WTC11 (cell line): ENCODE data around the gene NRIP3.

Experiments used
- JAZF1 ChIP-seq: fragments of 250-450 bp; sonication (Bioruptor Pico); IDR thresholded peaks from 2 replicates; pipeline ENCODE4 v1.9.0; 2021; ENCODE audit warnings: moderate library complexity, mild to moderate bottlenecking, inconsistent platforms
- SOX15 ChIP-seq: fragments of 250-450 bp; sonication (Bioruptor Pico); IDR thresholded peaks from 2 replicates; pipeline ENCODE4 v1.9.0; 2021; ENCODE audit warnings: mild to moderate bottlenecking
- TF ChIP-seq, protein P1 (sequence below): sonication (generic); formaldehyde crosslinking; IDR thresholded peaks from 2 replicates; pipeline ENCODE4 v1.8.1; 2023; ENCODE audit warnings: mild to moderate bottlenecking, missing genetic modification reagents
- TF ChIP-seq, protein P2 (sequence below): fragments of 200-600 bp; IDR thresholded peaks from 2 replicates; pipeline ENCODE4 v1.8.0; 2022; ENCODE audit warnings: antibody characterized with exemption
- TF ChIP-seq, protein P3 (sequence below): sonication (generic); formaldehyde crosslinking; IDR thresholded peaks from 2 replicates; pipeline ENCODE4 v1.8.1; 2022; ENCODE audit warnings: mild to moderate bottlenecking, missing genetic modification reagents, moderate library complexity, borderline replicate concordance

DNA sequence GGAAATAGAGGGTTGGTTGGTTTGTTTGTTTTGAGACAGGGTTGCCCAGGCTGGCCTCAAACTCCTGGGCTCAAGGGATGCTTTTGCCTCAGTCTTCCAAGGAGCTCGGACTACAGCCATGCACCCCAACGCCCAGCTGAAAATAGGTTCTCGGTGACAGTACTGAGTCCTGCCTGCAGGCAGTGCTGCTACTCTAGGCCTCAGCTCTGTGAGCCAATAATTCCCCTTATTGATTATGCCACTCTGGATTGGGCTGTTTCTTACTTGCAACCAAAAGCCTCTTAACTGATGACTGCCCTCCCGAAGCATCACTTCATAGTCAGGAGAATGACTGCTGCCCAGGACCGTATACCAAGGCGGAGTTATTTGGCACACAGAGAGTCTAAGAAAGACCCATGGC is 69.9 kb downstream of the NRIP3 start:
- TF ChIP-seq SOX15 (CRISPR knock-in tag) (no peak), JAZF1 (CRISPR knock-in tag) (no peak)
- TF ChIP-seq, protein P1, sequence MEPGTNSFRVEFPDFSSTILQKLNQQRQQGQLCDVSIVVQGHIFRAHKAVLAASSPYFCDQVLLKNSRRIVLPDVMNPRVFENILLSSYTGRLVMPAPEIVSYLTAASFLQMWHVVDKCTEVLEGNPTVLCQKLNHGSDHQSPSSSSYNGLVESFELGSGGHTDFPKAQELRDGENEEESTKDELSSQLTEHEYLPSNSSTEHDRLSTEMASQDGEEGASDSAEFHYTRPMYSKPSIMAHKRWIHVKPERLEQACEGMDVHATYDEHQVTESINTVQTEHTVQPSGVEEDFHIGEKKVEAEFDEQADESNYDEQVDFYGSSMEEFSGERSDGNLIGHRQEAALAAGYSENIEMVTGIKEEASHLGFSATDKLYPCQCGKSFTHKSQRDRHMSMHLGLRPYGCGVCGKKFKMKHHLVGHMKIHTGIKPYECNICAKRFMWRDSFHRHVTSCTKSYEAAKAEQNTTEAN (CRISPR knock-in tag), result no peak
- TF ChIP-seq, protein P2, sequence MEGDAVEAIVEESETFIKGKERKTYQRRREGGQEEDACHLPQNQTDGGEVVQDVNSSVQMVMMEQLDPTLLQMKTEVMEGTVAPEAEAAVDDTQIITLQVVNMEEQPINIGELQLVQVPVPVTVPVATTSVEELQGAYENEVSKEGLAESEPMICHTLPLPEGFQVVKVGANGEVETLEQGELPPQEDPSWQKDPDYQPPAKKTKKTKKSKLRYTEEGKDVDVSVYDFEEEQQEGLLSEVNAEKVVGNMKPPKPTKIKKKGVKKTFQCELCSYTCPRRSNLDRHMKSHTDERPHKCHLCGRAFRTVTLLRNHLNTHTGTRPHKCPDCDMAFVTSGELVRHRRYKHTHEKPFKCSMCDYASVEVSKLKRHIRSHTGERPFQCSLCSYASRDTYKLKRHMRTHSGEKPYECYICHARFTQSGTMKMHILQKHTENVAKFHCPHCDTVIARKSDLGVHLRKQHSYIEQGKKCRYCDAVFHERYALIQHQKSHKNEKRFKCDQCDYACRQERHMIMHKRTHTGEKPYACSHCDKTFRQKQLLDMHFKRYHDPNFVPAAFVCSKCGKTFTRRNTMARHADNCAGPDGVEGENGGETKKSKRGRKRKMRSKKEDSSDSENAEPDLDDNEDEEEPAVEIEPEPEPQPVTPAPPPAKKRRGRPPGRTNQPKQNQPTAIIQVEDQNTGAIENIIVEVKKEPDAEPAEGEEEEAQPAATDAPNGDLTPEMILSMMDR, result no peak
- TF ChIP-seq, protein P3, sequence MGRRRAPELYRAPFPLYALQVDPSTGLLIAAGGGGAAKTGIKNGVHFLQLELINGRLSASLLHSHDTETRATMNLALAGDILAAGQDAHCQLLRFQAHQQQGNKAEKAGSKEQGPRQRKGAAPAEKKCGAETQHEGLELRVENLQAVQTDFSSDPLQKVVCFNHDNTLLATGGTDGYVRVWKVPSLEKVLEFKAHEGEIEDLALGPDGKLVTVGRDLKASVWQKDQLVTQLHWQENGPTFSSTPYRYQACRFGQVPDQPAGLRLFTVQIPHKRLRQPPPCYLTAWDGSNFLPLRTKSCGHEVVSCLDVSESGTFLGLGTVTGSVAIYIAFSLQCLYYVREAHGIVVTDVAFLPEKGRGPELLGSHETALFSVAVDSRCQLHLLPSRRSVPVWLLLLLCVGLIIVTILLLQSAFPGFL (CRISPR knock-in tag), result no peak
